ENCODE measurements around the gene SEMA5A.

Gene SEMA5A

DNA sequence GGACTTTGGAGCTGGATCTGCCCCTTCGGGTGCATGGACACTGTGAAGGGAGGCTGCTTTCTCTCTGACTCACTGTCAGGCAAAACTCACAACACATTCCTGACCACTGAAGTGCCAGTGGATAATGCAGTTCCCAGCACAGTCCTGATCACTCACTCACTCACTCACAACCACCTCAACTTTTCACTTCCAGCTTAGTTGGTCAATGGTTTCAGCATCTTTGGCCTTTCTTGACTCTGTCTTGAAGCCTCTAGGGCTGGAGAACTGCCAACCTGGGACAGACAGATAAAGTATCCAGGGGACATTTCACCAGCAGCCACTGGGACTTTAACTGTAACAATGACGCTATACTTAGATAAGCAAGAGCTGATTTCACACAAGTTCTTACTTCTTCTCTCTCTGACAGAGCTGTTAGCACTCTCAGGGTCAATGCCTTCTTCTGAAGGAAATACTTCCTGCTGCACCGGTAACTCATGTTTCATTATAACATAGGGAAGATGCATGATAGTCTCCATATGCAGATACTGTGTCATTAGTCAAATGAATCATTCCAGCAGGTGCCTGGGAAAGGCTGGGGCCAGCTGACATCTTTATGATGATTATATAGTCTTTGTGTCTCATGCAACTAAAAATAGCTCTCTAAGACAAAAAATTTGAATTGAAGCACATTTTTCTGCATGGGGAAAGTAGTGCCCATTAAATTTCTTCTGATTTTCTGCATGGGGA, 499.0 kb downstream of the SEMA5A start:
- no peak for TF ChIP-seq CTCF (IDR thresholded peaks at IDR 0.05)
- Mint-ChIP-seq H3K4me3 (no peak overlapping the region), H3K36me3 (ENCODE audit: low read depth) (peaks cover 35% of the 10 kb centered on the region), H3K4me1 (no peaks in the 10 kb centered on the region), H3K27me3 (ENCODE audit: low read depth, poor library complexity) (no peaks in the 10 kb centered on the region), H3K9me3 (no peaks in the 10 kb centered on the region), H3K27ac (no peak overlapping the region)
- DNase-seq = no peak

DNA sequence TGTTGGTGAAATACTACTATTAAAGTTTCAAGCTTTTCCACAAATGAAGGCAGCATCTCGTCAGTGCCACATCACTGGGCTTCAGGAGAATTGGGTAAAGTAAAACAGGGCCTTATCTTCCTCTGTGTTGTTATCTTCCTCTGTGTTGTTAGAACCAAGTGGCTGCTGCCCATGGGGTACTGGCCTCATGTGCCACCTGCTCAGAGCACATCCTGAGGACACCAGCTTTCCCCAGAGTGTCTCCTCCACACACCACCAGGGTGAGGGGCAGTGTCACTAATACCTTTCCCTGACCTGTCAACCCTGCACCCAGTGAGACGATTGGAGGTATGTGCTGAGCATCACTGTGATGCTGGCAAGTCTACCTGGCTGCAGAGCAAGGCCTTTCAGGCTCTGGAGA, 499.9 kb downstream of the SEMA5A start:
- Mint-ChIP-seq H3K9me3 (no peaks in the 10 kb centered on the region), H3K4me1 (no peaks in the 10 kb centered on the region), H3K27ac (no peak overlapping the region), H3K36me3 (ENCODE audit: low read depth) (peaks cover 42% of the 10 kb centered on the region), H3K4me3 (no peak overlapping the region), H3K27me3 (ENCODE audit: low read depth, poor library complexity) (no peaks in the 10 kb centered on the region)
- TF ChIP-seq CTCF (IDR thresholded peaks at IDR 0.05) = no peak
- no peak for DNase-seq

DNA sequence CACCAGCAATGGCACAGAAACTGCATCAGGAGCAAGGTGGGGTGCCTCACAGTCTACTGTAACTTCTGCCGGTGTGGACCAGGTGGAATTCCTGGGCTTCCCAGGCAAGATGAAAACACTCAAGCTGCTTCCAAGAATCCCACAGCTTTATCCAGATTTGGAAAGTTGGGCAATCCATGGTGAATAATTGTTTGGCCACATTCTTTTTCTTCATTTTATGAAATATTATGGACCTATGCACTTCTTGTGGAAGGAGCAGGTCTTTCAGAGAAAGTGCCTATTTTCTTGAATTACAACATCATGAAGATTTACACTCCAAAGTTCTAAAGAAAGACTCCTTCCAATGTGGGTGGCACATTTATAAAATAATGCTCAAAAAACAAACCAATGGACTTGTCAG, 503.6 kb downstream of the SEMA5A start:
- no peak overlapping the region for H3K4me3 Mint-ChIP-seq
- H3K27me3 Mint-ChIP-seq (ENCODE audit: low read depth, poor library complexity) = peaks cover 3% of the 10 kb centered on the region
- no peaks in the 10 kb centered on the region for H3K9me3 Mint-ChIP-seq
- no peak for TF ChIP-seq CTCF (IDR thresholded peaks at IDR 0.05)
- H3K27ac Mint-ChIP-seq = no peak overlapping the region
- peaks cover 39% of the 10 kb centered on the region for H3K36me3 Mint-ChIP-seq (ENCODE audit: low read depth)
- no peak for DNase-seq
- H3K4me1 Mint-ChIP-seq = no peaks in the 10 kb centered on the region

DNA sequence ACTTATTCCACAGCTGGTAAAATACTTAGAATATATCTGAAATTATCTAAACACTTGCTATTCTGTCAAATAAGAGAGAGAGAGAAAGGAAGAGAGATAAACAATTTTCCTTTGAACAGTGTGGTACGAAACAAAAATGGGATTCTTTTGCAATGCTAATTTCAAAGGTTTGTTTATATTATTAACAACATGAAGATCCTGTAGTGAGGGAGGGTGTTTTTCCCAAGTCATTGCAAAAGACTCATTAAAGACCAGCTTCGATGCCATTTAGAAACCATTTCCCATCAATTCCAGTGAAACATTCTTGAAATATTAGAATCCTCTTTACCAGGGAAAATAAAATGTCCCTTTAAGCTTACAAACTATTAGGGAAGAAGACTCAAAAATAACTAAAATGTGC, 505.4 kb downstream of the SEMA5A start:
- H3K4me3 Mint-ChIP-seq = no peak overlapping the region
- no peaks in the 10 kb centered on the region for H3K4me1 Mint-ChIP-seq
- H3K36me3 Mint-ChIP-seq (ENCODE audit: low read depth) = peaks cover 39% of the 10 kb centered on the region
- H3K27ac Mint-ChIP-seq = no peak overlapping the region
- no peak for TF ChIP-seq CTCF (IDR thresholded peaks at IDR 0.05)
- DNase-seq = no peak
- peaks cover 3% of the 10 kb centered on the region for H3K27me3 Mint-ChIP-seq (ENCODE audit: low read depth, poor library complexity)
- no peaks in the 10 kb centered on the region for H3K9me3 Mint-ChIP-seq

GRCh38 chr5:9037048-9037447, 508.8 kb downstream of the SEMA5A start:
- Mint-ChIP-seq H3K27ac (no peak overlapping the region), H3K27me3 (ENCODE audit: low read depth, poor library complexity) (peaks cover 3% of the 10 kb centered on the region)
- no peak for DNase-seq

More at GRCh38 chr5:9037048-9037447, 508.8 kb downstream of the SEMA5A start:
- Mint-ChIP-seq H3K9me3 (no peaks in the 10 kb centered on the region), H3K36me3 (ENCODE audit: low read depth) (peaks cover 23% of the 10 kb centered on the region), H3K4me3 (no peak overlapping the region), H3K4me1 (no peaks in the 10 kb centered on the region)
- no peak for TF ChIP-seq CTCF (IDR thresholded peaks at IDR 0.05)

Measured in nephron progenitor cell (in vitro differentiated cells).